NOMO-1 treated with dmso at 0.1 percent for 144 hours (cell line): ENCODE results near the gene ENHO.
"Not testable (repeated sequence)": the region's sequence is repeated elsewhere in the genome, so short reads cannot be mapped to it uniquely, and the experiment has no call there.

ENCODE experiments used
- DNase-seq: peaks from one replicate; lab custom pipeline; 2025; ENCODE audit not compliant: unreplicated experiment; lab: John Stamatoyannopoulos, UW

The ENHO gene

GRCh38 chr9:34482746-34483145 is 40.0 kb downstream of the ENHO start:
- not testable (repeated sequence) for DNase-seq

- DNase-seq = not testable (repeated sequence)
Measured at GRCh38 chr9:34481620-34482019, 41.2 kb downstream of the ENHO start.

GRCh38 chr9:34479431-34479866 is 43.3 kb downstream of the ENHO start:
- DNase-seq = no peak

GRCh38 chr9:34477541-34477940 is 45.2 kb downstream of the ENHO start:
- no peak for DNase-seq

GRCh38 chr9:34475097-34475496 is 47.7 kb downstream of the ENHO start:
- DNase-seq = no peak
